Endothelial cell of umbilical vein (primary cell): ENCODE data around the gene TTYH2. TPM values are rescaled to one million over a fixed set of nuclear protein-coding genes. Genes with fewer than 3 reads are reported as not detected.

Experiments used
- BruUV-seq: library from RNA; stranded (reverse); fragments of 400-500 nt; replicated peaks from 2 replicates; lab custom pipeline; 2021; lab: Mats Ljungman, UMichigan
- CTCF ChIA-PET: fragments of 300-600, 350-600 bp; sonication (Branson Sonifier 250); formaldehyde crosslinking; loops from one replicate; lab custom pipeline; 2021; ENCODE audit warnings: antibody characterized with exemption, inconsistent platforms; lab: Charles Lee
- POLR2A ChIA-PET: fragments of 300-600, 350-600 bp; sonication (Branson Sonifier 250); formaldehyde crosslinking; loops from one replicate; lab custom pipeline; 2021; ENCODE audit warnings: antibody characterized with exemption, inconsistent platforms; lab: Charles Lee
- DNase-seq: peaks from one replicate; pipeline ENCODE4 v3.0.0-alpha.2; 2011; ENCODE audit warnings: low read depth, low spot score
- FAIRE-seq: peaks from 2 replicates; lab custom pipeline; 2011; peaks lifted over from hg19 to GRCh38; lab: Jason Lieb, UNC
- H2AFZ ChIP-seq: 2 replicates; pipeline ENCODE4 v1.6.0; 2012; ENCODE audit warnings: low read depth, low read length, control low read depth, inconsistent platforms
- H3K27ac ChIP-seq: 2 replicates; pipeline ENCODE4 v1.5.1; 2011; ENCODE audit warnings: low read depth, mild to moderate bottlenecking, control low read depth, low read length, moderate library complexity; ENCODE audit not compliant: insufficient read depth
- H3K27me3 ChIP-seq, 2 experiments: 2 replicates each; pipeline versions ENCODE4 v1.6.0 to v1.6.1; 2011; ENCODE audit warnings: low read length in 2 of 2, mixed read lengths in 1 of 2; ENCODE audit not compliant: control insufficient read depth in 2 of 2, insufficient read depth in 2 of 2
- H3K36me3 ChIP-seq, 2 experiments: 2 replicates in 1 of 2; 3 replicates in 1 of 2; pipeline ENCODE4 v1.5.1; 2011; ENCODE audit warnings: low read length in 2 of 2, mild to moderate bottlenecking in 1 of 2, moderate library complexity in 1 of 2; ENCODE audit not compliant: control insufficient read depth in 2 of 2, insufficient read depth in 2 of 2; ENCODE audit errors: extremely low read depth in 1 of 2
- H3K4me1 ChIP-seq: 3 replicates; pipeline ENCODE4 v1.5.1; 2011; ENCODE audit warnings: mild to moderate bottlenecking, low read length; ENCODE audit not compliant: control insufficient read depth, insufficient read depth; ENCODE audit errors: extremely low read depth
- H3K4me2 ChIP-seq: 2 replicates; pipeline ENCODE4 v1.6.1; 2011; ENCODE audit warnings: low read length, control low read depth, mixed read lengths; ENCODE audit not compliant: insufficient read depth
- H3K4me3 ChIP-seq, 3 experiments: fragments of 200-600 bp in 1 of 3; sonication (generic), shearing (Covaris generic) in 1 of 3; replicated peaks in 1 of 3; 2 replicates each; pipeline ENCODE4 v1.5.1; 2011 to 2016; ENCODE audit warnings: control low read depth in 3 of 3, low read length in 3 of 3, mild to moderate bottlenecking in 2 of 3, inconsistent platforms in 1 of 3, low read depth in 1 of 3, moderate library complexity in 1 of 3; ENCODE audit not compliant: insufficient read depth in 1 of 3
- H3K79me2 ChIP-seq: 2 replicates; pipeline ENCODE4 v1.6.0; 2012; ENCODE audit warnings: low read length, inconsistent platforms; ENCODE audit not compliant: control insufficient read depth, insufficient read depth
- H3K9ac ChIP-seq: replicated peaks from 2 replicates; pipeline ENCODE3; 2011; ENCODE audit warnings: low read length, control low read depth; ENCODE audit not compliant: insufficient read depth; ENCODE audit errors: extremely low read depth
- H3K9me1 ChIP-seq: replicated peaks from 3 replicates; pipeline ENCODE4 v1.6.0; 2011; ENCODE audit warnings: mild to moderate bottlenecking, low read length; ENCODE audit not compliant: control insufficient read depth, insufficient read depth; ENCODE audit errors: extremely low read depth
- H3K9me3 ChIP-seq: replicated peaks from 2 replicates; pipeline ENCODE4 v1.5.1; 2012; ENCODE audit warnings: low read length, inconsistent platforms; ENCODE audit not compliant: control insufficient read depth, insufficient read depth
- H4K20me1 ChIP-seq: replicated peaks from 2 replicates; pipeline ENCODE3; 2011; ENCODE audit warnings: mild to moderate bottlenecking, low read length; ENCODE audit not compliant: control insufficient read depth, insufficient read depth; ENCODE audit errors: extremely low read depth
- EZH2 ChIP-seq: IDR thresholded peaks from 2 replicates; pipeline ENCODE4 v1.6.1; 2012; ENCODE audit warnings: borderline replicate concordance, low read depth, mild to moderate bottlenecking, moderate library complexity, low read length, inconsistent platforms; ENCODE audit not compliant: severe bottlenecking
- FOS ChIP-seq: IDR thresholded peaks from 2 replicates; pipeline ENCODE4 v1.6.1; 2011; ENCODE audit warnings: mild to moderate bottlenecking, low read length, moderate library complexity, borderline replicate concordance; ENCODE audit not compliant: insufficient read depth
- GATA2 ChIP-seq: IDR thresholded peaks from 2 replicates; pipeline ENCODE4 v1.7.0; 2011; ENCODE audit warnings: low read depth, mild to moderate bottlenecking, moderate library complexity, mixed read lengths, low read length; ENCODE audit not compliant: insufficient read length, insufficient read depth
- JUN ChIP-seq: IDR thresholded peaks from 2 replicates; pipeline ENCODE4 v1.6.1; 2011; ENCODE audit warnings: borderline replicate concordance, low read depth; ENCODE audit not compliant: insufficient read length, insufficient read depth
- MYC ChIP-seq: IDR thresholded peaks from one replicate; pipeline ENCODE4 v1.6.1; 2011; ENCODE audit warnings: mild to moderate bottlenecking, low read depth, low read length
- POLR2A ChIP-seq: IDR thresholded peaks from 2 replicates; pipeline ENCODE4 v1.6.1; 2012; ENCODE audit warnings: low read depth, mild to moderate bottlenecking, control low read depth, low read length
- POLR2AphosphoS5 ChIP-seq: IDR thresholded peaks from 2 replicates; pipeline ENCODE4 v1.6.1; 2012; ENCODE audit warnings: low read depth, mild to moderate bottlenecking, control low read depth, low read length, moderate library complexity; ENCODE audit not compliant: insufficient read depth
- dilution Hi-C: fragments of 300-500 bp; cut with MboI; formaldehyde crosslinking; loops from one replicate; pipeline ENCODE4 v1.15.0; 2019; ENCODE audit warnings: low sequenced_read_pairs; ENCODE audit not compliant: extremely low pct_ligation_motif_present
- intact Hi-C: fragments of 100-400 bp; cut with micrococcal nuclease; formaldehyde crosslinking; loops from one replicate; pipeline ENCODE4 v1.10.0; 2022
- polyA plus RNA-seq, 4 experiments: library from polyadenylated mRNA; depleted of rRNA in 3 of 4; stranded (reverse) in 3 of 4; unstranded in 1 of 4; fragments of >200 nt; gene quantifications; 2 replicates each; pipeline versions ENCODE4 v1.2.1 to v1.2.3, GENCODE V29; 2011 to 2012; ENCODE audit warnings: missing spikeins in 1 of 4
- total RNA-seq: library from RNA; stranded (reverse); gene quantifications from 2 replicates; pipeline ENCODE4 v1.2.3, GENCODE V29; 2021
- TF ChIP-seq, protein P1 (sequence below), 2 donors: IDR thresholded peaks; 1 replicate in 1 of 2; 2 replicates in 1 of 2; pipeline ENCODE4 v1.5.1; 2011; ENCODE audit warnings: low read length in 2 of 2, mild to moderate bottlenecking in 2 of 2, moderate library complexity in 2 of 2, control low read depth in 1 of 2, inconsistent platforms in 1 of 2, low read depth in 1 of 2; ENCODE audit not compliant: insufficient read depth in 1 of 2; ENCODE audit errors: extremely low read depth in 1 of 2
- TF ChIP-seq, protein P2 (sequence below): IDR thresholded peaks from 2 replicates; pipeline ENCODE4 v1.6.1; 2011; ENCODE audit not compliant: insufficient read depth, insufficient read length

Gene TTYH2
- total and polyA plus RNA-seq, 2 donors (not counting 3 experiments of a cell fraction or from before 2014, with no cell fraction given) = 0.75 to 2.0 TPM

DNA sequence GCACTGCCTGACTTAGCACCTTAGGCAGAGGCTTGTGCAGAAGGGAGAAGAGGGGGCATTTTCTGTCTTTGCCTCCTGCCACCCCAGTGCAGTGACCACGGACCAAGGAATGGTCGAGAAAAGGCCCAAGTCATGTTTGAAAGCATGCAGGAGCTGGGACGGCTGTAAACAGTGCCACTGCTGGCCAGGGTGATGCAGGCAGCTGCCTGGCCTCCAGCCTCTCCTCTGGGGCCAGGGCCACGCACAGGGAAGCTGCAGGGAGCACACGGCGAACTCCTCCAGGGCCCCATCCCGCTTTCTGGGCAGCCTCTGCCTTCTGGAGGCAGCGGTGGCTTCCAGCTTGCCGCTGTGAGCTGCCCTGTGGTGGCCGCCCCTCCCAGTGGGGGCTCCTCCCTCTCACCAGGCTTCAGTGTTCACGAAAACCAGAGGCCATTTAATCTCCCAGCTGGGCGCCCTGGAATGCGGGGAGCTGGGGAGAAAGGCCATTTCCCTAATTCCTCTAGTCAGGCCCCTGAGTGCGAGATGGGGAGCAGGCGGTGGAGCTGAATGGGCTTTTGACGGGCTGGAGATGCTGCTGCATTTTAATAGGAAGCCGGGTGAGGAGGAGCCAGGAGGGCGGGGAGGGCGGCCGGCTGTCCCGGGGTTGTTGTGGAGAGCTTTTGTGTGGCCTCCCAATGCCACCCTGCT is 31.9 kb downstream of the TTYH2 start:
- no peak overlapping the region for H3K4me2 ChIP-seq
- no peaks in the 10 kb centered on the region for H4K20me1 ChIP-seq
- H3K27me3 ChIP-seq = no peaks in the 10 kb centered on the region
- H3K9me1 ChIP-seq = no peaks in the 10 kb centered on the region
- no peak overlapping the region for H3K9ac ChIP-seq
- dilution Hi-C loops (no loop called here), intact Hi-C loops (no loop called here)
- H3K36me3 ChIP-seq = no peaks in the 10 kb centered on the region
- POLR2A ChIA-PET = no interaction called here
- no peak overlapping the region for H3K4me3 ChIP-seq
- H3K79me2 ChIP-seq = no peaks in the 10 kb centered on the region
- BruUV-seq = no TSS peak
- H2AFZ ChIP-seq = no peak overlapping the region
- H3K9me3 ChIP-seq = no peaks in the 10 kb centered on the region
- no peak overlapping the region for H3K27ac ChIP-seq
- no peaks in the 10 kb centered on the region for H3K4me1 ChIP-seq
- TF ChIP-seq GATA2 (no peak), MYC (no peak), POLR2A (no peak), EZH2 (no peak)
- TF ChIP-seq, protein P1, sequence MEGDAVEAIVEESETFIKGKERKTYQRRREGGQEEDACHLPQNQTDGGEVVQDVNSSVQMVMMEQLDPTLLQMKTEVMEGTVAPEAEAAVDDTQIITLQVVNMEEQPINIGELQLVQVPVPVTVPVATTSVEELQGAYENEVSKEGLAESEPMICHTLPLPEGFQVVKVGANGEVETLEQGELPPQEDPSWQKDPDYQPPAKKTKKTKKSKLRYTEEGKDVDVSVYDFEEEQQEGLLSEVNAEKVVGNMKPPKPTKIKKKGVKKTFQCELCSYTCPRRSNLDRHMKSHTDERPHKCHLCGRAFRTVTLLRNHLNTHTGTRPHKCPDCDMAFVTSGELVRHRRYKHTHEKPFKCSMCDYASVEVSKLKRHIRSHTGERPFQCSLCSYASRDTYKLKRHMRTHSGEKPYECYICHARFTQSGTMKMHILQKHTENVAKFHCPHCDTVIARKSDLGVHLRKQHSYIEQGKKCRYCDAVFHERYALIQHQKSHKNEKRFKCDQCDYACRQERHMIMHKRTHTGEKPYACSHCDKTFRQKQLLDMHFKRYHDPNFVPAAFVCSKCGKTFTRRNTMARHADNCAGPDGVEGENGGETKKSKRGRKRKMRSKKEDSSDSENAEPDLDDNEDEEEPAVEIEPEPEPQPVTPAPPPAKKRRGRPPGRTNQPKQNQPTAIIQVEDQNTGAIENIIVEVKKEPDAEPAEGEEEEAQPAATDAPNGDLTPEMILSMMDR (IDR thresholded peaks at IDR 0.05; ENCODE audit: extremely low read depth in 1 of 2, insufficient read depth in 1 of 2, low read depth in 1 of 2, low read length in 2 of 2) = no peak
- no peak for FAIRE-seq
- DNase-seq = no peak
- CTCF ChIA-PET = no interaction called here

DNA sequence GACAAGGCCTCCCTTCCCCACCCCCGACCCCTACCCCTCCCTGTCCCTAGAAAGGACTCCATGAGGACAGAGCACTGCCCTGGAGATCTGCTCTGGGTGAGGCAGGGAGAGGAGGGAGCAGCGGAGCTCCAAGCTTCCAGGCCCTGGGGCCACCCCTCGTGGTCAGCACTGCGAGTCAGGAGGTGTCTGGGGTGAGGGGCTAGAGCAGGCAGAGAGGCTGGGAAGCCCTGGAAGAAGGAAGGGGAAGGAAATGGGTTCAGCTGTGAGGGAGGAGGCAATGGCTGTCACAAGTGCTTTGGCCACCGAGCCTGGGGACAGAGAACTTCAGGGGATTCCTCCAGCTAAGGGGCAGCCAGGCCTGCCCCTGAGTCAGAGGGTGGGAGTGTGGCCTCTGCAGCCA is 32.5 kb downstream of the TTYH2 start:
- intact Hi-C loops = no loop called here
- no peaks in the 10 kb centered on the region for H4K20me1 ChIP-seq
- TF ChIP-seq GATA2 = no peak
- TF ChIP-seq EZH2 = no peak
- no peak for TF ChIP-seq POLR2AphosphoS5
- no peak for TF ChIP-seq MYC
- TF ChIP-seq POLR2A = no peak
- no peak for TF ChIP-seq JUN
- TF ChIP-seq FOS = no peak
- TF ChIP-seq, protein P2, sequence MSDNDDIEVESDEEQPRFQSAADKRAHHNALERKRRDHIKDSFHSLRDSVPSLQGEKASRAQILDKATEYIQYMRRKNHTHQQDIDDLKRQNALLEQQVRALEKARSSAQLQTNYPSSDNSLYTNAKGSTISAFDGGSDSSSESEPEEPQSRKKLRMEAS = no peak
- TF ChIP-seq, protein P1 (IDR thresholded peaks at IDR 0.05; ENCODE audit: extremely low read depth in 1 of 2, insufficient read depth in 1 of 2, low read depth in 1 of 2, low read length in 2 of 2) = no peak
- H3K36me3 ChIP-seq = no peaks in the 10 kb centered on the region
- DNase-seq = no peak
- no peaks in the 10 kb centered on the region for H3K9me3 ChIP-seq
- no peak for FAIRE-seq
- no peak overlapping the region for H3K9ac ChIP-seq
- no peak overlapping the region for H3K4me3 ChIP-seq
- dilution Hi-C loops = no loop called here
- BruUV-seq = no TSS peak
- H3K79me2 ChIP-seq = no peaks in the 10 kb centered on the region
- no peak overlapping the region for H3K4me2 ChIP-seq
- no peaks in the 10 kb centered on the region for H3K4me1 ChIP-seq
- ChIA-PET POLR2A (no interaction called here), CTCF (no interaction called here)
- no peak overlapping the region for H2AFZ ChIP-seq
- no peaks in the 10 kb centered on the region for H3K9me1 ChIP-seq
- H3K27me3 ChIP-seq = no peaks in the 10 kb centered on the region
- no peak overlapping the region for H3K27ac ChIP-seq
